Astrocyte (in vitro differentiated cells and primary cell): ENCODE measurements around the gene BFSP2.

Source experiments
- CTCF ChIP-seq: IDR thresholded peaks from 2 replicates; pipeline ENCODE4 v1.5.1; 2011; ENCODE audit warnings: low read depth, mild to moderate bottlenecking, inconsistent platforms, low read length, moderate library complexity; ENCODE audit not compliant: insufficient read depth
- EZH2 ChIP-seq: IDR thresholded peaks from 2 replicates; pipeline ENCODE4 v1.6.1; 2012; ENCODE audit warnings: mild to moderate bottlenecking, low read length, inconsistent platforms; ENCODE audit not compliant: insufficient read depth

GRCh38 chr3:133361435-133361834 lies 38.4 kb upstream of the BFSP2 start:
- TF ChIP-seq CTCF = no peak
- no peak for TF ChIP-seq EZH2
